ENCODE measurements around the gene PHKB. TPM values are rescaled to one million over a fixed set of nuclear protein-coding genes. Genes with fewer than 3 reads are reported as not detected.
A peak's percentile ranks its signal among the peaks of the same experiment; 100 is the strongest.
"Not testable (repeated sequence)": the region's sequence is repeated elsewhere in the genome, so short reads cannot be mapped to it uniquely, and the experiment has no call there.

PHKB gene
- total and polyA plus RNA-seq, 5 donors from 2014 or later = 28.8 to 96.6 (median 38.5) TPM

DNA sequence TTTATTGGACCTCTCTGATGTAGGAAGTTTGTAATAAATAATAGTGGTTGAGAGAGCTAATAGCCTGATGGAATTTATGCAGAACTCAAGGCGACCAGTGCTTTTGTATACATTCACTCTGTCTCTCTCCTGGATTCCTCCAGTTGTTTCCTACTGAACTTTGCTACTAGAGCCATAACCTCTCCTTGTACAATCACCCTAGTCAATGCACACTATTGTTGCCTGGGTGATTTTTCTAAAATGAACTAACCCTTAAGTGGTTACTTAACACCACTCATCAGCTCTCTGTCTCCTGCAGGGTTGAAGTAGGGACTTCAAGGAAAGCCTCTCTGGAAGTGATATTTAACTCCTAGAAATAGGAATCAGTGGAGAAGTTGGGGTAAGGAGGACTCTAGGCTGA is 9.7 kb downstream of the PHKB start:
- H3K27me3 Mint-ChIP-seq = no peaks in the 10 kb centered on the region
- peaks cover 21 to 69% (median 43%) of the 10 kb centered on the region in 4 donors for H3K4me1 Mint-ChIP-seq
- Histone ChIP-seq H3K36me3 (ENCODE audit: control insufficient read depth, insufficient read depth, low read length) (peaks cover 10% of the 10 kb centered on the region), H3K4me1 (ENCODE audit: control insufficient read depth, insufficient read depth, low read length, poor library complexity, severe bottlenecking) (peaks cover 4% of the 10 kb centered on the region), H3K4me3 (ENCODE audit: low read depth, low read length) (no peak overlapping the region), H3K9me3 (ENCODE audit: control insufficient read depth in 2 of 2, low read length in 2 of 2) (no peaks in the 10 kb centered on the region), H3K27ac (ENCODE audit: insufficient read depth, low read length, poor library complexity, severe bottlenecking) (no peak overlapping the region), H3K27me3 (ENCODE audit: control insufficient read depth, insufficient read depth, low read length) (no peaks in the 10 kb centered on the region)
- peak overlapping the region in 1 of 4 donors; percentile 1 for H3K4me3 Mint-ChIP-seq
- no peaks in the 10 kb centered on the region for H3K9me3 Mint-ChIP-seq
- H3K36me3 Mint-ChIP-seq = peaks cover 24% of the 10 kb centered on the region
- peak overlapping the region in 1 of 3 donors; percentile 64 for H3K27ac Mint-ChIP-seq
- DNase-seq (no peak), ATAC-seq (ENCODE audit: low read depth in 2 of 2) (no peak)

DNA sequence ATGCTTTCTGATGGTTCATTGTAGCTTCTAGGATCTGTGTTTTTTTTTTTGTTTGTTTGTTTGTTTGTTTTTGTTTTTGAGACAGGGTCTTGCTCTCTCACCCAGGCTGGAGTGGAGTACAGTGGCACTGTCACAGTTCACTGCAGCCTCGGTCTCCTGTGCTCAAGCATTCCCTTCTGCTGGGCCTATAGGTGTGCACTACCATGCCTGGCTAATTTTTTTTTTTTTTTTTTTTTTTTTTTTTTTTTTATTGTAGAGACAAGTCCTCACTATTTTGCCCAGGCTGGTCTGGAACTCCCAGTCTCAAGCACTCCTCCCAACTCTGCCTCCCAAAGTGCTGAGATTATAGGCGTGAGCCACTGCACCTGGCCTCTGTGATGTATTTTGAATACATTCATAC is 11.9 kb downstream of the PHKB start:
- H3K27me3 Mint-ChIP-seq; H3K4me3 Mint-ChIP-seq; DNase-seq; H3K27ac Mint-ChIP-seq; H3K27ac ChIP-seq (ENCODE audit: insufficient read depth, low read length, poor library complexity, severe bottlenecking); H3K9me3 ChIP-seq (ENCODE audit: control insufficient read depth in 2 of 2, low read length in 2 of 2); H3K9me3 Mint-ChIP-seq; H3K4me3 ChIP-seq (ENCODE audit: low read depth, low read length); H3K4me1 ChIP-seq (ENCODE audit: control insufficient read depth, insufficient read depth, low read length, poor library complexity, severe bottlenecking); ATAC-seq (ENCODE audit: low read depth in 2 of 2); H3K27me3 ChIP-seq (ENCODE audit: control insufficient read depth, insufficient read depth, low read length); H3K36me3 ChIP-seq (ENCODE audit: control insufficient read depth, insufficient read depth, low read length): not testable (repeated sequence)
- Mint-ChIP-seq H3K36me3 (peaks cover 21% of the 10 kb centered on the region), H3K4me1 (peaks cover 25 to 56% (median 34%) of the 10 kb centered on the region in 4 donors)

DNA sequence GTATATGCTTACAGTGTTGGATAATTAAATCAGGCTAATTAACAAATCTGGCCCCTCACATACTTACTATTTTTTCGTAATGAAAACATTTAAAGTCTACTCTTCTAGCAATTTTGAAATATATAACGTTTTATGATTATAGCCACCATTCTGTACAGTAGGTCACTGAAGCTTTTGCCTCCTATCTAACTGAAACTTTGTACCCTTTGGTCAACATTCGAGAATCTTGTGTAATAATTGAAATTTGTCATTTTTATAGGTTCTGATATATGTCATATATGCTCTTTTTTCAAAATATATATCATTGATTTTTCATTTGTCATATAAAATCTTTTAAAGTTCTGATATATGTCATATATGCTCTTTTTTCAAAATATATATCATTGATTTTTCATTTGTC is 12.7 kb downstream of the PHKB start:
- no peaks in the 10 kb centered on the region for H3K4me1 ChIP-seq (ENCODE audit: control insufficient read depth, insufficient read depth, low read length, poor library complexity, severe bottlenecking)
- no peaks in the 10 kb centered on the region for H3K9me3 ChIP-seq (ENCODE audit: control insufficient read depth in 2 of 2, low read length in 2 of 2)
- Mint-ChIP-seq H3K27me3 (no peaks in the 10 kb centered on the region), H3K4me3 (no peak overlapping the region), H3K4me1 (peaks cover 26 to 55% (median 32%) of the 10 kb centered on the region in 4 donors), H3K9me3 (no peaks in the 10 kb centered on the region), H3K27ac (no peak overlapping the region), H3K36me3 (peaks cover 16% of the 10 kb centered on the region)
- no peak overlapping the region for H3K27ac ChIP-seq (ENCODE audit: insufficient read depth, low read length, poor library complexity, severe bottlenecking)
- H3K27me3 ChIP-seq (ENCODE audit: control insufficient read depth, insufficient read depth, low read length) = no peaks in the 10 kb centered on the region
- H3K36me3 ChIP-seq (ENCODE audit: control insufficient read depth, insufficient read depth, low read length) = peaks cover 3% of the 10 kb centered on the region
- ATAC-seq (ENCODE audit: low read depth in 2 of 2) (no peak), DNase-seq (no peak)
- no peak overlapping the region for H3K4me3 ChIP-seq (ENCODE audit: low read depth, low read length)

DNA sequence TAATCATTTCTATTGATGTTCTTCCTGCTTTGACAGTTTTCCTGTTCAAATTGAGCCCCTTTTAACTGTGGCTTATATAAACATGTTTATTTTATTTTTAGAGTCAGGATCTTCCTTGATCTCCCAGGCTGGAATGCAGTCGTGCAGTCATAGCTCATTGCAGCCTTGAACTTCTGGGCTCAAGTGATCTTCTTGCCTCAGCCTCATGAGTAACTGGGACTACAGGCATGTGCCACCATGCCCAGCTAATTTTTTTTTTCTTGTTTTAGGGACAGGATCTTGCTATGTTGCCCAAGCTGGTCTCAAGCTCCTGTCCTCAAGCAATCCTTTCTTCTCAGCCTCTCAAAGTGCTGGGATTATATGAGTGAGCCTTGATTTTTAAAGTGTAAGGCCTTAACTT is 14.7 kb downstream of the PHKB start:
- Mint-ChIP-seq H3K36me3 (peaks cover 9% of the 10 kb centered on the region), H3K4me3 (no peak overlapping the region), H3K27me3 (no peaks in the 10 kb centered on the region), H3K9me3 (no peaks in the 10 kb centered on the region), H3K4me1 (peaks cover 36 to 56% (median 40%) of the 10 kb centered on the region in 4 donors), H3K27ac (no peak overlapping the region)
- DNase-seq = no peak
- H3K9me3 ChIP-seq (ENCODE audit: control insufficient read depth in 2 of 2, low read length in 2 of 2) = no peaks in the 10 kb centered on the region
- no peaks in the 10 kb centered on the region for H3K27me3 ChIP-seq (ENCODE audit: control insufficient read depth, insufficient read depth, low read length)
- H3K27ac ChIP-seq (ENCODE audit: insufficient read depth, low read length, poor library complexity, severe bottlenecking) = no peak overlapping the region
- no peaks in the 10 kb centered on the region for H3K36me3 ChIP-seq (ENCODE audit: control insufficient read depth, insufficient read depth, low read length)
- no peak overlapping the region for H3K4me3 ChIP-seq (ENCODE audit: low read depth, low read length)
- ATAC-seq (ENCODE audit: low read depth in 2 of 2) = no peak
- peaks cover 1% of the 10 kb centered on the region for H3K4me1 ChIP-seq (ENCODE audit: control insufficient read depth, insufficient read depth, low read length, poor library complexity, severe bottlenecking)

DNA sequence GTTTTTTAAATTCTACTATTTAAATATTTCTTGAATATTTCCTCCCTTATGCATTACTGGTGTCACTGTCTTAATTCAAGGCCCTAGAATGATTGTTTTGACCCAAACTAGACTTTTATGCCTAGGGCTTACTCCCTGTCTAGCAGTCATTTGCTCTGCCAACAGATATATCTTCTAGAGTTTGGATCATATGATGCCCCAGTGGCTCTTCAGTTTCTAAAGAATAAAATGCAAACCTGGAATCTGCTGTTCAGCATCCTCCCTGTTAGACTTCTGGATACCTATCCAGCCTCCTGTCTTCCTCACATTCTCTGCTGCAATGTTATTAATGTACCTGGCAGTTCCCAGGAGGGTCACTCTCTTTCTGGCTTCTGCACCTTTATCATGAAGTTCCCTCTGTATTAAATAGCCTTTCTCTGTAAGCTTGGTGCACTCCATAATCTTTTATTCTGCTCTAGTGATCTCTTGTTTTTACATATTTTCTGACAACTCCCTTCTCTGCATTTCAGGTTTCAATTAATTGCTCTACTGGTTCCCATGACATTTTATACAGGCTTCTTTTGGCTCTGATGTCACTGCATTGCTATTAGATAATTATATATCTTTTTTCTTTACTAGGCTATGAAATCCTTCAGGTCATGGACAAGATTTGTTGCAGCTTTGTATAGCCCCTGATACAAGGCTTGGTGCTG is 15.7 kb downstream of the PHKB start:
- no peaks in the 10 kb centered on the region for H3K9me3 ChIP-seq (ENCODE audit: control insufficient read depth in 2 of 2, low read length in 2 of 2)
- peaks cover 3% of the 10 kb centered on the region for H3K36me3 Mint-ChIP-seq
- no peak for DNase-seq
- H3K27me3 ChIP-seq (ENCODE audit: control insufficient read depth, insufficient read depth, low read length) = no peaks in the 10 kb centered on the region
- H3K4me1 ChIP-seq (ENCODE audit: control insufficient read depth, insufficient read depth, low read length, poor library complexity, severe bottlenecking) = peaks cover 12% of the 10 kb centered on the region
- no peak overlapping the region for H3K4me3 ChIP-seq (ENCODE audit: low read depth, low read length)
- H3K4me3 Mint-ChIP-seq = no peak overlapping the region
- no peaks in the 10 kb centered on the region for H3K36me3 ChIP-seq (ENCODE audit: control insufficient read depth, insufficient read depth, low read length)
- no peaks in the 10 kb centered on the region for H3K27me3 Mint-ChIP-seq
- peak overlapping the region; percentile 33 for H3K27ac ChIP-seq (ENCODE audit: insufficient read depth, low read length, poor library complexity, severe bottlenecking)
- peak overlapping the region in 1 of 3 donors; percentile 76 for H3K27ac Mint-ChIP-seq
- H3K4me1 Mint-ChIP-seq = peaks cover 42 to 58% (median 48%) of the 10 kb centered on the region in 4 donors
- no peaks in the 10 kb centered on the region for H3K9me3 Mint-ChIP-seq
- no peak for ATAC-seq (ENCODE audit: low read depth in 2 of 2)

DNA sequence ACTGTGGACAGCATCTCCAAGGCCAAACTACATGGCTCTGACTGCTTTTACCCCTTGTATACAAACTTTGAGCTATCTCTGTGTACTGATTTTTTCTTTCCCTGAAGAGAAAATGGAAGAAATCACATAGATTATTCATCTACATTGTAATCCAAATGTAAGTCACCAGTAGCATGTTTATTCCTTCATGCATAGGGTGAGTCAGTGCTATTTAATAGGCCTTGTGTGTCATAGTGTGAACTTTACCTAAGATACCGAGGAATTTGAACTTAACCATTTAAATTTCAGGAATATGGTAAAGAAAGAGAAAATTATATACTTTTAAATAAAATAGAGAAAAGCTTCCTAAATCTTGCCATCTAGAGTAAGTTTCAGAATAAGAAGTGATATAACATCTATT is 16.5 kb downstream of the PHKB start:
- Mint-ChIP-seq H3K27me3 (no peaks in the 10 kb centered on the region), H3K9me3 (no peaks in the 10 kb centered on the region), H3K27ac (no peak overlapping the region), H3K4me1 (peaks cover 42 to 58% (median 49%) of the 10 kb centered on the region in 4 donors), H3K4me3 (no peak overlapping the region), H3K36me3 (peaks cover 3% of the 10 kb centered on the region)
- Histone ChIP-seq H3K27ac (ENCODE audit: insufficient read depth, low read length, poor library complexity, severe bottlenecking) (no peak overlapping the region), H3K27me3 (ENCODE audit: control insufficient read depth, insufficient read depth, low read length) (no peaks in the 10 kb centered on the region), H3K36me3 (ENCODE audit: control insufficient read depth, insufficient read depth, low read length) (no peaks in the 10 kb centered on the region), H3K4me1 (ENCODE audit: control insufficient read depth, insufficient read depth, low read length, poor library complexity, severe bottlenecking) (peaks cover 15% of the 10 kb centered on the region), H3K9me3 (ENCODE audit: control insufficient read depth in 2 of 2, low read length in 2 of 2) (no peaks in the 10 kb centered on the region), H3K4me3 (ENCODE audit: low read depth, low read length) (no peak overlapping the region)
- DNase-seq (no peak), ATAC-seq (ENCODE audit: low read depth in 2 of 2) (no peak)

DNA sequence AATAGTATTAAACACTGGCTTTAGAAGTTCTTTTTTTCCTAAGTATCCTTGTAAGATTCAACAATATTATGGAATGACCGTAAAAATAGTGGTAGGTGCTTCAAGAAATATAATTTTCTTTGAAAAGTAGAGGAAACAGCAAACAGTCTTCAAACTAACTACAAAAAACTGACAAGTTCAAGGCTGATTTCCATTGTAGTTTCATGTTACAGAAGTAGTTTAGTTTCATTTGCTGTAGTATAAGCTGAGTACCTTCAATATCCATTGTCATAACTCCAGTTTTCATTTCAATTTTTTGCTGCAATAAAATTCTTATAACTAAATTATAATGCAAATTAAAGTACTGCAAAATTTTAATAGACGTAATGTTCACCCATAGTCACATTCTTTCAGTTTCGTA is 19.3 kb downstream of the PHKB start:
- H3K9me3 Mint-ChIP-seq = no peaks in the 10 kb centered on the region
- DNase-seq = no peak
- Histone ChIP-seq H3K27me3 (ENCODE audit: control insufficient read depth, insufficient read depth, low read length) (no peaks in the 10 kb centered on the region), H3K4me1 (ENCODE audit: control insufficient read depth, insufficient read depth, low read length, poor library complexity, severe bottlenecking) (peaks cover 15% of the 10 kb centered on the region), H3K9me3 (ENCODE audit: control insufficient read depth in 2 of 2, low read length in 2 of 2) (no peaks in the 10 kb centered on the region), H3K4me3 (ENCODE audit: low read depth, low read length) (peak overlapping the region; percentile 49), H3K36me3 (ENCODE audit: control insufficient read depth, insufficient read depth, low read length) (no peaks in the 10 kb centered on the region), H3K27ac (ENCODE audit: insufficient read depth, low read length, poor library complexity, severe bottlenecking) (peak overlapping the region; percentile 36)
- H3K4me3 Mint-ChIP-seq = peak overlapping the region in 2 of 4 donors; percentile 21 to 28
- peak overlapping the region in 2 of 3 donors; percentile 31 to 50 for H3K27ac Mint-ChIP-seq
- H3K4me1 Mint-ChIP-seq = peaks cover 51 to 67% (median 58%) of the 10 kb centered on the region in 4 donors
- no peaks in the 10 kb centered on the region for H3K27me3 Mint-ChIP-seq
- peaks cover 8% of the 10 kb centered on the region for H3K36me3 Mint-ChIP-seq
- no peak for ATAC-seq (ENCODE audit: low read depth in 2 of 2)
